KG1 (cell line): Measurements from ENCODE around the gene CCDC38.

ENCODE experiments used
- DNase-seq: peaks from one replicate; lab custom pipeline; 2025; lab: John Stamatoyannopoulos, UW

The CCDC38 gene

GRCh38 chr12:95836185-95836609, 106.2 kb downstream of the CCDC38 start:
- no peak for DNase-seq

GRCh38 chr12:95834572-95834971, 107.8 kb downstream of the CCDC38 start:
- DNase-seq: no peak

- DNase-seq: no peak
Measured at GRCh38 chr12:95830335-95831089, 111.9 kb downstream of the CCDC38 start.

GRCh38 chr12:95829395-95829794, 113.0 kb downstream of the CCDC38 start:
- DNase-seq: no peak

- no peak for DNase-seq
Measured at GRCh38 chr12:95820096-95820703, 122.2 kb downstream of the CCDC38 start.
